ENCODE data around the gene TNN. TPM values are rescaled to one million over a fixed set of nuclear protein-coding genes. Genes with fewer than 3 reads are reported as not detected.

The TNN gene
- total RNA-seq, 4 donors from 2014 or later: 0.16 to 2.2 (median 0.63) TPM

DNA sequence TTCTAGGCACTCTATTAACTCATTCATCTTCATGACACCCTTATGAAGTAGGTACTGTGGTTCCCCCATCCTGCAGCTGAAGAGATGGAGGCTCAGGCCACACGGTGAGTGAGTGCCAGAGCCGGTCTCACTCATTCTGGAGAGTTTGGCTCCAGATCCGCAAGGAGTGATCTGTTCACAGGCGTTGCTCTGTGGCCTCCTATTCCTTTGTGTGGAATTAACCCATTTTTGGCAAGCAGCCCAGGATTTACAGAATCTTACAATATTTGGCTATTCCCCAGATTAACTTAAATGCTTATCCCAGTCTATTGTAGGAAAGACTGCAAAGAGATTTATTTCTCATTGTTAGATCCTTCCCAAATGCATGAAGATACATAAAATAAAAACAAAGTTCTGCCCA, 95.3 kb downstream of the TNN start:
- no peak overlapping the region for H3K4me3 ChIP-seq
- no peaks in the 10 kb centered on the region for H3K4me1 ChIP-seq
- H3K36me3 ChIP-seq: peaks cover 51% of the 10 kb centered on the region
- DNase-seq (ENCODE audit: low spot score in 2 of 2): no peak
- H3K27ac ChIP-seq: no peak overlapping the region
- TF ChIP-seq POLR2A (IDR thresholded peaks at IDR 0.05) (no peak), EP300 (IDR thresholded peaks at IDR 0.05) (no peak), POLR2AphosphoS5 (IDR thresholded peaks at IDR 0.05) (no peak)
- TF ChIP-seq, protein P1, sequence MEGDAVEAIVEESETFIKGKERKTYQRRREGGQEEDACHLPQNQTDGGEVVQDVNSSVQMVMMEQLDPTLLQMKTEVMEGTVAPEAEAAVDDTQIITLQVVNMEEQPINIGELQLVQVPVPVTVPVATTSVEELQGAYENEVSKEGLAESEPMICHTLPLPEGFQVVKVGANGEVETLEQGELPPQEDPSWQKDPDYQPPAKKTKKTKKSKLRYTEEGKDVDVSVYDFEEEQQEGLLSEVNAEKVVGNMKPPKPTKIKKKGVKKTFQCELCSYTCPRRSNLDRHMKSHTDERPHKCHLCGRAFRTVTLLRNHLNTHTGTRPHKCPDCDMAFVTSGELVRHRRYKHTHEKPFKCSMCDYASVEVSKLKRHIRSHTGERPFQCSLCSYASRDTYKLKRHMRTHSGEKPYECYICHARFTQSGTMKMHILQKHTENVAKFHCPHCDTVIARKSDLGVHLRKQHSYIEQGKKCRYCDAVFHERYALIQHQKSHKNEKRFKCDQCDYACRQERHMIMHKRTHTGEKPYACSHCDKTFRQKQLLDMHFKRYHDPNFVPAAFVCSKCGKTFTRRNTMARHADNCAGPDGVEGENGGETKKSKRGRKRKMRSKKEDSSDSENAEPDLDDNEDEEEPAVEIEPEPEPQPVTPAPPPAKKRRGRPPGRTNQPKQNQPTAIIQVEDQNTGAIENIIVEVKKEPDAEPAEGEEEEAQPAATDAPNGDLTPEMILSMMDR (IDR thresholded peaks at IDR 0.05): no peak
- H3K9me3 ChIP-seq: no peaks in the 10 kb centered on the region
- no peaks in the 10 kb centered on the region for H3K27me3 ChIP-seq
- WGBS: 60% methylated on average over 4 of the region's 4 CpGs

DNA sequence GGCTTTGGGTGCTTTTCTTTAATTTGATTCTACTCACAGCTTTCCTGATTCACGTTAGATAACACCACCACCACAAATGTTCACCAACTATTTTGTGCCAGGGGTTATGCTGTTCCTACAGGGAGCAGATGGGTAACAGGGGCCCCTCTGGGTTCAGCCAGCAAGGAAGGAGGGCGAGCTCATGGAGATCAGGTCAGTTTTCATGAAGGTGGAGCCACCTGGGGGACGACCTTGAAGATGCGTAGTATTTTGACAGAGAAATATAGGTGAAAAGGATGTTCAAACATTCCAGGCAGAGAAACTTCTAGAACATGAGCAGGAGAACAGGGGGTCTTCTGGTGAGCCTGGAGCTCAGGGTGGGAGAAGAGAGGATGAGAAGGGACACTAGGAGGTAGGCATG, 96.1 kb downstream of the TNN start:
- Histone ChIP-seq H3K9me3 (no peaks in the 10 kb centered on the region), H3K27ac (no peak overlapping the region), H3K4me1 (no peaks in the 10 kb centered on the region), H3K27me3 (no peaks in the 10 kb centered on the region), H3K36me3 (peaks cover 51% of the 10 kb centered on the region), H3K4me3 (no peak overlapping the region)
- DNase-seq (ENCODE audit: low spot score in 2 of 2): no peak
- 69% methylated on average over 4 of the region's 4 CpGs for WGBS
- TF ChIP-seq EP300 (IDR thresholded peaks at IDR 0.05) (no peak), POLR2AphosphoS5 (IDR thresholded peaks at IDR 0.05) (no peak), POLR2A (IDR thresholded peaks at IDR 0.05) (no peak)
- TF ChIP-seq, protein P1 (IDR thresholded peaks at IDR 0.05): no peak

DNA sequence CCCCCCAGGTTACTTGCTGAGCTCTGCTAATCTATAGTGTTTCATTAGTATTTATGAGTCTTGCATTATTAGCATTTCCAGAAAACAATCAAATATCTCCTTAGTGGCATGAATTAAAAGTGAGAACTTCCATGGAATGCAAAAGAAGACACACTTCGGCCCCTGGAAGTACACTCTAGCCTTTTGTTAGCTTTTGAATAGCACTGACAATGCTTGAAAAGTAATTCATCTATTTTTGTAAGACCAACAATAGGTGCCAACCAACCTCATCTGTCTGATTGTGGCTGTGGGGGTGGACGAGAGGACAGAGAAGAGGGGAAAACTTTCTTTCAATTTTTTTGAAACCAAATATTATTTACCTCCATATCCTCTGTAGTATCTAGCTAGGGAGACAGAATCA, 97.1 kb downstream of the TNN start:
- WGBS: 95% methylated on average over 2 of the region's 2 CpGs
- no peaks in the 10 kb centered on the region for H3K4me1 ChIP-seq
- H3K4me3 ChIP-seq: no peak overlapping the region
- H3K27ac ChIP-seq: no peak overlapping the region
- no peak for DNase-seq (ENCODE audit: low spot score in 2 of 2)
- peaks cover 40% of the 10 kb centered on the region for H3K36me3 ChIP-seq
- no peaks in the 10 kb centered on the region for H3K9me3 ChIP-seq
- H3K27me3 ChIP-seq: no peaks in the 10 kb centered on the region
- TF ChIP-seq, protein P1 (IDR thresholded peaks at IDR 0.05): no peak
- TF ChIP-seq POLR2AphosphoS5 (IDR thresholded peaks at IDR 0.05) (no peak), EP300 (IDR thresholded peaks at IDR 0.05) (no peak), POLR2A (IDR thresholded peaks at IDR 0.05) (no peak)

DNA sequence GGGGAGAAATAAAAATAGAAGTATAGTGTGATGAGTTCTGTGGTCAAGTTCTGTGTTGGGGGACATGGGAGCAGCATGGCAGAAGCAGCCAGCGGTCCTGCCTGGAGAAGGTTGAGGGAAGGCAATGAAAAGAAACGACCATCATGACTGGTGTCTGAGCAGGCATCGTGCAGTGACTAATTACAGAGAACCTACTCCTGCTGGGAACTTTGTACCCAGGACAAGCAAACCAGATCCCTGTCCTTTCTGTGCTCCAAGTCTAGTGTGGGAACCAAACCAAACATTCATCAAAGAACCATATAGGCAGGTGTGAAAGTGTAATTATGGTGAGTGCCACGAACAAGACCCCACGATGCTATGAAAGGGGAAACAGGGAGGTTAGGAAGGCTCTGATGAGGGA, 99.1 kb downstream of the TNN start:
- H3K27ac ChIP-seq: no peak overlapping the region
- TF ChIP-seq POLR2A (IDR thresholded peaks at IDR 0.05) (no peak), POLR2AphosphoS5 (IDR thresholded peaks at IDR 0.05) (no peak), EP300 (IDR thresholded peaks at IDR 0.05) (no peak)
- TF ChIP-seq, protein P1 (IDR thresholded peaks at IDR 0.05): no peak
- WGBS: 95% methylated on average over 5 of the region's 5 CpGs
- no peaks in the 10 kb centered on the region for H3K9me3 ChIP-seq
- H3K4me1 ChIP-seq: no peaks in the 10 kb centered on the region
- peaks cover 25% of the 10 kb centered on the region for H3K36me3 ChIP-seq
- DNase-seq (ENCODE audit: low spot score in 2 of 2): no peak
- no peak overlapping the region for H3K4me3 ChIP-seq
- H3K27me3 ChIP-seq: no peaks in the 10 kb centered on the region

DNA sequence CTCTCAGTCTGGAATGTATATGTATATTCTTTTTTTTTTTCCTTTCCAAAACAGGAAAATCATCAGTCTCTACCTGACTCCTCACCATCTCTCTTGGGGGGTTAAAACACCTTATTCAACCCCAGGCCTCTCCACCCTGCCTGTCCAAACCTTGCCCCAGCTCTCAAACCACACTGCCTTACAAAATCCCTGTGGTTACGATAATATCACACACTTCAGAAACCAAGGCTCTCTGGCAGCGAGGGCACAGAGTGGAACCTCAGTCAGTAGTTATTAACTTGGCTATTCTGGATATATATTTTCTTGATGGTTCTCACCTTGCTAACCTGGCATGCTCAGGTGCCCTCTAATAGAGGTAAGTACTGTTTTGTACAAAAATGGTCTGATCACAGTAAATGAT, 100.2 kb downstream of the TNN start:
- 76% methylated on average over 2 of the region's 2 CpGs for WGBS
- H3K4me3 ChIP-seq: no peak overlapping the region
- no peak for DNase-seq (ENCODE audit: low spot score in 2 of 2)
- TF ChIP-seq POLR2A (IDR thresholded peaks at IDR 0.05) (no peak), EP300 (IDR thresholded peaks at IDR 0.05) (no peak), POLR2AphosphoS5 (IDR thresholded peaks at IDR 0.05) (no peak)
- TF ChIP-seq, protein P1 (IDR thresholded peaks at IDR 0.05): no peak
- no peaks in the 10 kb centered on the region for H3K9me3 ChIP-seq
- no peaks in the 10 kb centered on the region for H3K4me1 ChIP-seq
- H3K36me3 ChIP-seq: peaks cover 19% of the 10 kb centered on the region
- no peaks in the 10 kb centered on the region for H3K27me3 ChIP-seq
- H3K27ac ChIP-seq: no peak overlapping the region
